ENCODE data around the gene CLIC5.
A peak's percentile ranks its signal among the peaks of the same experiment; 100 is the strongest.

CLIC5 gene

GRCh38 chr6:45843848-45844521 lies 171.7 kb downstream of the CLIC5 start:
- H3K27ac ChIP-seq: no peak overlapping the region
- TF ChIP-seq ZFX (IDR thresholded peaks at IDR 0.05): no peak
- TF ChIP-seq CTCF (conservative IDR thresholded peaks at IDR 0.05): no peak

GRCh38 chr6:45841062-45841461 lies 174.6 kb downstream of the CLIC5 start:
- TF ChIP-seq ZFX (IDR thresholded peaks at IDR 0.05) (no peak), CTCF (conservative IDR thresholded peaks at IDR 0.05) (peak; percentile 14; the same call in 1 of the 2 replicates)
- H3K27ac ChIP-seq: no peak overlapping the region

- no peak overlapping the region for H3K27ac ChIP-seq
- TF ChIP-seq ZFX (IDR thresholded peaks at IDR 0.05) (no peak), CTCF (conservative IDR thresholded peaks at IDR 0.05) (no peak)
These were observed 176.7 kb downstream of the CLIC5 start for GRCh38 chr6:45838996-45839395.

GRCh38 chr6:45838451-45838850 lies 177.2 kb downstream of the CLIC5 start:
- no peak overlapping the region for H3K27ac ChIP-seq
- TF ChIP-seq CTCF (conservative IDR thresholded peaks at IDR 0.05): no peak
- no peak for TF ChIP-seq ZFX (IDR thresholded peaks at IDR 0.05)

GRCh38 chr6:45837541-45838200 lies 178.0 kb downstream of the CLIC5 start:
- no peak for TF ChIP-seq CTCF (conservative IDR thresholded peaks at IDR 0.05)
- TF ChIP-seq ZFX (IDR thresholded peaks at IDR 0.05): no peak
- no peak overlapping the region for H3K27ac ChIP-seq

GRCh38 chr6:45836984-45837383 lies 178.7 kb downstream of the CLIC5 start:
- no peak for TF ChIP-seq ZFX (IDR thresholded peaks at IDR 0.05)
- no peak for TF ChIP-seq CTCF (conservative IDR thresholded peaks at IDR 0.05)
- no peak overlapping the region for H3K27ac ChIP-seq

GRCh38 chr6:45836438-45836824 lies 179.2 kb downstream of the CLIC5 start:
- TF ChIP-seq ZFX (IDR thresholded peaks at IDR 0.05) (no peak), CTCF (conservative IDR thresholded peaks at IDR 0.05) (no peak)
- no peak overlapping the region for H3K27ac ChIP-seq
